Measurements from ENCODE around the gene PSMD14.

PSMD14 gene

DNA sequence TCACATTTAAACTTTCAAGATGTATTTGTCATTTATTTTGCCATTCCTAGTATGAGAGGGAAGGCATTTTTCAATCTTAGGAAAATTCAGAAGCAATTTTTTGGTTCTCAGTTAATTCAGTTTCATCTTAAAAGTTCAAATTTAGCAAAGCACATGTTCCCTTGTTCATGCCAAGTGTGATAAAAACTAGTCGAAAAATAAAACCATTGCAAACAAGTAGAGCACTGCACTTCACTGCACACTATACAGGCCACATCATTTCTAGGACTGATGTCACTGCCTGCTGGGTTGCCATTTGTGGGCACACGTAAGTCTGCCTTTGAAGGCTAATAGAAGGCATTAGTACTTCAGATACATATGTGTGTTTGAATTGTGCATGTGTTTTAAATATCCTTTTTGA, 122.2 kb downstream of the PSMD14 start:
- no peak for TF ChIP-seq POLR2A (IDR thresholded peaks at IDR 0.05; ENCODE audit: extremely low read depth, insufficient read length)
- TF ChIP-seq MYC (IDR thresholded peaks at IDR 0.05; ENCODE audit: low read depth, low read length) = no peak
- DNase-seq (ENCODE audit: low read depth) = no peak

DNA sequence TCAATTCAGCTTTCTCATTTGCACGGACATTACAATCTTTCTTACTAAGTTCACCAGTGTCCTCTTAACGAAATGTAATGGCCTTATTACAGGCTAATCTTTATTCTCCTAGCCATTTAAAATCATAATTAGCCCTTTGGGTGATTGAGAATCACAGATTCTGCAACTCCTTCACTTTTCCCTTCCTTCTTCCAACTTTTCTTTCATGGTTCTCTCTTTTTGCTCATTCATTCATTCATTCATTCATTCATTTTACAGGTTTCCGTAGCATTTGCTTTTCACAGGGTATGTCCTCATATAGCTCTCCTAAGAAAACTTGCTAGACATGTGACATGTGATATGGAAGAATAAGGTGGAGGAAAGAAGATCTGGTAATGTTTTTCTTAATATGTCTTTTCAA, 123.9 kb downstream of the PSMD14 start:
- no peak overlapping the region for H3K4me3 ChIP-seq (ENCODE audit: low read depth, low read length)
- TF ChIP-seq MYC (IDR thresholded peaks at IDR 0.05; ENCODE audit: low read depth, low read length) (no peak), POLR2A (IDR thresholded peaks at IDR 0.05; ENCODE audit: extremely low read depth, insufficient read length) (no peak)
- TF ChIP-seq, protein P1, sequence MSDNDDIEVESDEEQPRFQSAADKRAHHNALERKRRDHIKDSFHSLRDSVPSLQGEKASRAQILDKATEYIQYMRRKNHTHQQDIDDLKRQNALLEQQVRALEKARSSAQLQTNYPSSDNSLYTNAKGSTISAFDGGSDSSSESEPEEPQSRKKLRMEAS (IDR thresholded peaks at IDR 0.05; ENCODE audit: low read depth, low read length) = no peak
- TF ChIP-seq, protein P2, sequence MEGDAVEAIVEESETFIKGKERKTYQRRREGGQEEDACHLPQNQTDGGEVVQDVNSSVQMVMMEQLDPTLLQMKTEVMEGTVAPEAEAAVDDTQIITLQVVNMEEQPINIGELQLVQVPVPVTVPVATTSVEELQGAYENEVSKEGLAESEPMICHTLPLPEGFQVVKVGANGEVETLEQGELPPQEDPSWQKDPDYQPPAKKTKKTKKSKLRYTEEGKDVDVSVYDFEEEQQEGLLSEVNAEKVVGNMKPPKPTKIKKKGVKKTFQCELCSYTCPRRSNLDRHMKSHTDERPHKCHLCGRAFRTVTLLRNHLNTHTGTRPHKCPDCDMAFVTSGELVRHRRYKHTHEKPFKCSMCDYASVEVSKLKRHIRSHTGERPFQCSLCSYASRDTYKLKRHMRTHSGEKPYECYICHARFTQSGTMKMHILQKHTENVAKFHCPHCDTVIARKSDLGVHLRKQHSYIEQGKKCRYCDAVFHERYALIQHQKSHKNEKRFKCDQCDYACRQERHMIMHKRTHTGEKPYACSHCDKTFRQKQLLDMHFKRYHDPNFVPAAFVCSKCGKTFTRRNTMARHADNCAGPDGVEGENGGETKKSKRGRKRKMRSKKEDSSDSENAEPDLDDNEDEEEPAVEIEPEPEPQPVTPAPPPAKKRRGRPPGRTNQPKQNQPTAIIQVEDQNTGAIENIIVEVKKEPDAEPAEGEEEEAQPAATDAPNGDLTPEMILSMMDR (IDR thresholded peaks at IDR 0.05; ENCODE audit: low read depth, low read length) = no peak
- DNase-seq (ENCODE audit: low read depth) = no peak

More for the DNA sequence above, 122.2 kb downstream of the PSMD14 start:
- H3K4me3 ChIP-seq (ENCODE audit: low read depth, low read length) = no peak overlapping the region

DNA sequence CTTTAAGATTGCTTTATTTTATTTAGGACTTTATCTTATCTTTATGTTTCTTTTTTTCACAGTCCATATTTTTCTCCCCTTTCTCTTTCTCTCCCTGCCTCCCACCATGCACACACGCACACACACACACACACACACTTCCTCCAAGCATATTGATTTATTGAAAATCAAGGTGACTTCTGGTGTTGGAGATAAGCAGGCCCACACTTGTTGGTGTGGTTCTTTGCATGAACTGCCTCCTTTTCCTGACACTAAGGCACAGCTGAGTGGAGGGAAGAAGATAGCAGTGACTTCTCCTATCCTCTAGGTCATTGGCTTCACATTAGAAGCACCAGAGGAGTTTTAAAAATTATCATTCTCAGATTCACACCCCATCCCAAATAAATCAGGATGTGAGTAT, 125.9 kb downstream of the PSMD14 start:
- no peak for DNase-seq (ENCODE audit: low read depth)
- H3K4me3 ChIP-seq (ENCODE audit: low read depth, low read length) = no peak overlapping the region
- no peak for TF ChIP-seq MYC (IDR thresholded peaks at IDR 0.05; ENCODE audit: low read depth, low read length)
- TF ChIP-seq, protein P1 (IDR thresholded peaks at IDR 0.05; ENCODE audit: low read depth, low read length) = no peak
- TF ChIP-seq, protein P2 (IDR thresholded peaks at IDR 0.05; ENCODE audit: low read depth, low read length) = no peak
- no peak for TF ChIP-seq POLR2A (IDR thresholded peaks at IDR 0.05; ENCODE audit: extremely low read depth, insufficient read length)

DNA sequence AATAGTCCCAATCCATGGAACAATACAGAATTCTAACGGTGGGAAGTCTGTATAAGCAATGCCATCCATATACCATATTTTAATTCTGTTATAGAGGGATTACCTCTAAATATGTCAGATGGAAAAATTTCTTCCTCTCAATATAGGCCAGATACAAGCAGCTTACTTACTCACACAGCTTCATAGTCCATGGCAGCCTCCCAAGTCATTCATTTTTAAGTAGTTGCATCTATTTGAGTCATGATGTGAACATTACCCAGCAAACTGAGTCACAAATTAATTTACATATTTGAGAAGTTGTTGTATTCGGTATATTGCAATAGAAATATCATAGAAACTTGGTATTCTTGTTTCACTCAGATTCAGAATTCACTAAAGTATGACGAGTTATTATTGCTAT, 128.2 kb downstream of the PSMD14 start:
- no peak overlapping the region for H3K4me3 ChIP-seq (ENCODE audit: low read depth, low read length)
- TF ChIP-seq, protein P2 (IDR thresholded peaks at IDR 0.05; ENCODE audit: low read depth, low read length) = no peak
- TF ChIP-seq MYC (IDR thresholded peaks at IDR 0.05; ENCODE audit: low read depth, low read length) (no peak), POLR2A (IDR thresholded peaks at IDR 0.05; ENCODE audit: extremely low read depth, insufficient read length) (no peak)
- TF ChIP-seq, protein P1 (IDR thresholded peaks at IDR 0.05; ENCODE audit: low read depth, low read length) = no peak
- no peak for DNase-seq (ENCODE audit: low read depth)

DNA sequence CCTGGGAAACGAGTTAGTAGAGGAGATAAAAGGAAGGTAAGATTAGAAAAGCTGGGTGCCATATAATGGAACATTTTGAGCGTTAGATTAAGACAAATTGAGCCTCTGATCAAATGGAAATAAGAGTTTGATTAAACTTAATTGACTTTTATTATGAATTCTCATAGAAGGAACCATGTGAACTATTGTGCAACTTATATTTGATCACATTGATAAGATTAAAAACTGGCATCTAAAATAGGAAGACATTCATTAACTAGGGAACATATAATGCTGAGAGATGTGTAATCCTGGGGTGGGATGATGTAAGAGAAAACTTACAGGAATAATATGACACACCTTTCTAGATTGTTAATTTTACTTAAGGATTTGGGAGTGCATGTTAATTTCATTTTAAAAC, 130.4 kb downstream of the PSMD14 start:
- no peak for DNase-seq (ENCODE audit: low read depth)
- TF ChIP-seq, protein P2 (IDR thresholded peaks at IDR 0.05; ENCODE audit: low read depth, low read length) = no peak
- TF ChIP-seq POLR2A (IDR thresholded peaks at IDR 0.05; ENCODE audit: extremely low read depth, insufficient read length) (no peak), MYC (IDR thresholded peaks at IDR 0.05; ENCODE audit: low read depth, low read length) (no peak)
- TF ChIP-seq, protein P1 (IDR thresholded peaks at IDR 0.05; ENCODE audit: low read depth, low read length) = no peak
- no peak overlapping the region for H3K4me3 ChIP-seq (ENCODE audit: low read depth, low read length)

DNA sequence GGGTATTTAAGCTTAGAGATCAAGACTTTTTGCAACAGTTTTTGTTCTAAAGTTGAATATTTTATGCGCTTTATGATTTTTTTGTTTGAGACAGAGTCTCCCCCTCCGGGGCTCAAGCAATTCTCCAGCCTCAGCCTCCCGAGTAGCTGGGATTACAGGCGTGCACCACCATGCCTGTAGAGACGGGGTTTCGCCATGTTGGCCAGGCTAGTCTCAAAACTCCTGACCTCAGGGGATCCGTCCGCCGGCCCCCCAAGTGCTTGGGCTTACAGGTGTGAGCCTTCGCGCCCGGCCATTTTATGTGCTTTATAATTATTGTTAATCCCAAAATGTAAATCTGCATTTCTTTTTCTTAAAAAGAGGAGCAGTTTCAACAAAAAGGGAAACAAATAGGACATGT, 136.9 kb downstream of the PSMD14 start:
- DNase-seq (ENCODE audit: low read depth) = no peak
- TF ChIP-seq POLR2A (IDR thresholded peaks at IDR 0.05; ENCODE audit: extremely low read depth, insufficient read length) = no peak
- TF ChIP-seq, protein P1 (IDR thresholded peaks at IDR 0.05; ENCODE audit: low read depth, low read length) = no peak
- TF ChIP-seq, protein P2 (IDR thresholded peaks at IDR 0.05; ENCODE audit: low read depth, low read length) = no peak
- no peak for TF ChIP-seq MYC (IDR thresholded peaks at IDR 0.05; ENCODE audit: low read depth, low read length)
- no peak overlapping the region for H3K4me3 ChIP-seq (ENCODE audit: low read depth, low read length)
